K562 (cell line): ENCODE measurements around the gene TGFBR3L. TPM values are rescaled to one million over a fixed set of nuclear protein-coding genes. Genes with fewer than 3 reads are reported as not detected.

ENCODE experiments used
- AFF1 ChIP-seq, 2 experiments: fragments of 450-650 bp; IDR thresholded peaks; 2 replicates each; pipeline ENCODE4 v1.6.1; 2018; ENCODE audit warnings: mild to moderate bottlenecking in 2 of 2, low read depth in 1 of 2; ENCODE audit not compliant: partially characterized antibody in 2 of 2
- ELF4 ChIP-seq: fragments of 450-650 bp; formaldehyde crosslinking; IDR thresholded peaks from 2 replicates; pipeline ENCODE4 v1.4.0; 2022; ENCODE audit warnings: missing genetic modification characterization
- HMG20A ChIP-seq: fragments of 450-650 bp; formaldehyde crosslinking; conservative IDR thresholded peaks from 2 replicates; pipeline ENCODE4 v1.4.0; 2020; ENCODE audit warnings: mild to moderate bottlenecking, mixed read lengths
- NEUROD1 ChIP-seq: fragments of 150-350 bp; IDR thresholded peaks from 2 replicates; pipeline ENCODE4 v1.6.1; 2014; ENCODE audit warnings: borderline replicate concordance, low read length, low read depth; ENCODE audit not compliant: partially characterized antibody
- NFE2 ChIP-seq: IDR thresholded peaks from 2 replicates; pipeline ENCODE4 v1.6.1; 2014; ENCODE audit warnings: antibody characterized with exemption, low read depth
- NR4A1 ChIP-seq, 2 experiments: fragments of 250-450 bp in 1 of 2; fragments of 450-650 bp in 1 of 2; sonication (Bioruptor Pico) in 1 of 2; IDR thresholded peaks; 2 replicates each; pipeline versions ENCODE4 v1.4.0 to v1.6.1; 2016 to 2020; ENCODE audit warnings: mild to moderate bottlenecking in 2 of 2, missing compliant biosample characterization in 1 of 2, missing genetic modification characterization in 1 of 2, moderate library complexity in 1 of 2
- PTTG1 ChIP-seq: fragments of 450-650 bp; IDR thresholded peaks from 2 replicates; pipeline ENCODE4 v1.6.1; 2016; ENCODE audit warnings: low read depth, mild to moderate bottlenecking, missing genetic modification characterization, missing compliant biosample characterization
- RAD51 ChIP-seq: fragments of 450-650 bp; IDR thresholded peaks from 2 replicates; pipeline ENCODE4 v1.7.1; 2016; ENCODE audit warnings: low read depth, mild to moderate bottlenecking, borderline replicate concordance
- ZBTB33 ChIP-seq: sonication (generic); formaldehyde crosslinking; IDR thresholded peaks from 2 replicates; pipeline ENCODE4 v1.8.1; 2023; ENCODE audit warnings: mild to moderate bottlenecking, missing genetic modification reagents
- ZNF407 ChIP-seq: fragments of 450-650 bp; IDR thresholded peaks from 2 replicates; pipeline ENCODE4 v1.6.1; 2016; ENCODE audit warnings: low read depth
- polyA plus RNA-seq, 8 experiments: library from polyadenylated mRNA; depleted of rRNA in 4 of 8; stranded (reverse) in 5 of 8; unstranded in 3 of 8; fragments of >200 nt; fragmentation: Nextera tagmentation in 2 of 8; fragmentation: Illumina TruSeq in 1 of 8; extraction: Ambion mirVana in 2 of 8; extraction: Trizol in 1 of 8; gene quantifications; 2 replicates each; pipeline versions ENCODE4 v1.2.1 to v1.2.3, GENCODE V29; 2011 to 2014; ENCODE audit warnings: inconsistent platforms in 1 of 8, missing spikeins in 1 of 8
- total RNA-seq, 7 experiments: library from RNA; depleted of rRNA in 6 of 7; stranded (reverse); fragments of >200 nt in 6 of 7; fragmentation: Illumina TruSeq in 2 of 7; extraction: Trizol in 2 of 7; gene quantifications; 2 replicates each; pipeline versions ENCODE4 v1.2.1 to v1.2.3, GENCODE V29; 2011 to 2021; ENCODE audit warnings: low replicate concordance in 1 of 7

Gene TGFBR3L
- total and polyA plus RNA-seq, 9 of the 15 experiments (the other 6 are each of a cell fraction or from before 2014, with no cell fraction given): not detected

GRCh38 chr19:7925171-7925851, 10.7 kb downstream of the TGFBR3L start (continued):
- peak; percentile 67 for TF ChIP-seq ZBTB33 (CRISPR knock-in tag)
- no peak for TF ChIP-seq AFF1 (IDR thresholded peaks at IDR 0.05; ENCODE audit: low read depth in 1 of 2, partially characterized antibody in 2 of 2)
- no peak for TF ChIP-seq NR4A1 (CRISPR knock-in tag; IDR thresholded peaks at IDR 0.05)
- TF ChIP-seq NR4A1 (tag; IDR thresholded peaks at IDR 0.05): no peak
- no peak for TF ChIP-seq ELF4 (CRISPR knock-in tag)
- no peak for TF ChIP-seq ZNF407
- no peak for TF ChIP-seq PTTG1 (tag)
- TF ChIP-seq NFE2: no peak
- TF ChIP-seq NEUROD1: no peak
- TF ChIP-seq RAD51: no peak
- TF ChIP-seq HMG20A (CRISPR knock-in tag): no peak
